GM12878 (cell line): ENCODE data around the gene SETDB1. TPM values are rescaled to one million over a fixed set of nuclear protein-coding genes. Genes with fewer than 3 reads are reported as not detected.

Experiments
- ATAC-seq: fragments of 200-7000 bp; cut with Tn5 transposase; 3 replicates; pipeline ENCODE4 v1.9.1; 2020; ENCODE audit warnings: mild to moderate bottlenecking, moderate library complexity
- BruUV-seq: library from RNA; stranded (reverse); fragments of 400-500 nt; replicated peaks from 2 replicates; lab custom pipeline; 2021; lab: Mats Ljungman, UMichigan
- CTCF ChIA-PET: fragments of 300-600 bp; sonication (Branson Sonifier 250); formaldehyde crosslinking; extraction: SDS; loops from one replicate; lab custom pipeline; 2021; ENCODE audit warnings: inconsistent platforms; lab: Yijun Ruan, JAX
- POLR2A ChIA-PET: fragments of 350-600 bp; formaldehyde crosslinking; extraction: SDS; loops from one replicate; lab custom pipeline; 2021; ENCODE audit warnings: inconsistent platforms; lab: Charles Lee
- RAD21 ChIA-PET: fragments of 300-600 bp; sonication (Branson Sonifier 250); formaldehyde crosslinking; loops from one replicate; lab custom pipeline; 2023; ENCODE audit warnings: antibody characterized with exemption; ENCODE audit not compliant: unreplicated experiment; lab: Charles Lee
- SMC1A ChIA-PET: fragments of 300-600 bp; sonication (Branson Sonifier 250); formaldehyde crosslinking; loops from one replicate; lab custom pipeline; 2023; ENCODE audit not compliant: unreplicated experiment, uncharacterized antibody; lab: Charles Lee
- DNase-seq: peaks from one replicate; pipeline ENCODE4 v3.0.0-alpha.2; 2011; ENCODE audit warnings: low read depth, low spot score
- FAIRE-seq: peaks from 3 replicates; lab custom pipeline; 2011; peaks lifted over from hg19 to GRCh38; lab: Jason Lieb, UNC
- H2AFZ ChIP-seq: 2 replicates; pipeline ENCODE4 v1.6.0; 2011; ENCODE audit warnings: low read depth, low read length, control low read depth; ENCODE audit not compliant: control insufficient read depth
- H3K27ac ChIP-seq: 2 replicates; pipeline ENCODE4 v1.5.1; 2011; ENCODE audit warnings: control low read depth; ENCODE audit not compliant: control insufficient read depth, insufficient read depth
- H3K27me3 ChIP-seq, 2 experiments: replicated peaks in 1 of 2; 2 replicates each; pipeline versions ENCODE4 v1.6.0 to v1.6.1; 2011; ENCODE audit warnings: low read length in 1 of 2; ENCODE audit not compliant: control insufficient read depth in 2 of 2, insufficient read depth in 2 of 2
- H3K36me3 ChIP-seq, 2 experiments: 2 replicates each; pipeline ENCODE4 v1.5.1; 2011; ENCODE audit warnings: low read length in 1 of 2; ENCODE audit not compliant: control insufficient read depth in 2 of 2, insufficient read depth in 2 of 2
- H3K4me1 ChIP-seq: 2 replicates; pipeline ENCODE4 v1.6.1; 2011; ENCODE audit warnings: mild to moderate bottlenecking, low read length, moderate library complexity, mixed read lengths; ENCODE audit not compliant: control insufficient read depth, insufficient read depth
- H3K4me2 ChIP-seq: 2 replicates; pipeline ENCODE4 v1.6.0; 2011; ENCODE audit warnings: control low read depth; ENCODE audit not compliant: control insufficient read depth, insufficient read depth
- H3K4me3 ChIP-seq: fragments of 200-600 bp; sonication (generic); 2 replicates; pipeline ENCODE4 v1.5.1; 2016
- H3K79me2 ChIP-seq: 2 replicates; pipeline ENCODE4 v1.6.0; 2011; ENCODE audit warnings: low read length; ENCODE audit not compliant: control insufficient read depth, insufficient read depth
- H3K9ac ChIP-seq: 2 replicates; pipeline ENCODE4 v1.8.0; 2011; ENCODE audit warnings: low read length, control low read depth, mixed read lengths; ENCODE audit not compliant: control insufficient read depth, insufficient read depth
- H3K9me3 ChIP-seq: replicated peaks from 3 replicates; pipeline ENCODE4 v1.5.1; 2011; ENCODE audit warnings: mild to moderate bottlenecking, low read length; ENCODE audit not compliant: control insufficient read depth, insufficient read depth
- H4K20me1 ChIP-seq: 2 replicates; pipeline ENCODE4 v1.6.0; 2011; ENCODE audit not compliant: control insufficient read depth, insufficient read depth
- BACH1 ChIP-seq: fragments of 450-650 bp; IDR thresholded peaks from 2 replicates; pipeline ENCODE4 v1.6.1; 2017; ENCODE audit warnings: mild to moderate bottlenecking, borderline replicate concordance
- CHD2 ChIP-seq: IDR thresholded peaks from 2 replicates; pipeline ENCODE4 v1.6.1; 2011; ENCODE audit warnings: low read depth, low read length, improper control_type of control experiment, borderline replicate concordance
- E2F4 ChIP-seq: IDR thresholded peaks from 2 replicates; pipeline ENCODE4 v1.6.1; 2012; ENCODE audit warnings: low read depth, low read length, improper control_type of control experiment
- LARP7 ChIP-seq: fragments of 450-650 bp; IDR thresholded peaks from 2 replicates; pipeline ENCODE4 v1.6.1; 2017; ENCODE audit warnings: mild to moderate bottlenecking
- NBN ChIP-seq: fragments of 450-650 bp; IDR thresholded peaks from 2 replicates; pipeline ENCODE4 v1.6.1; 2016
- NFIC ChIP-seq: IDR thresholded peaks from 2 replicates; pipeline ENCODE4 v1.6.1; 2012; ENCODE audit warnings: low read depth, mild to moderate bottlenecking, inconsistent platforms, low read length, moderate library complexity
- NFYB ChIP-seq: IDR thresholded peaks from 2 replicates; pipeline ENCODE4 v1.6.1; 2011; ENCODE audit warnings: low read depth, mild to moderate bottlenecking, low read length, improper control_type of control experiment, moderate library complexity; ENCODE audit not compliant: insufficient read depth
- POLR2AphosphoS5 ChIP-seq: IDR thresholded peaks from 2 replicates; pipeline ENCODE4 v1.6.1; 2011; ENCODE audit warnings: mild to moderate bottlenecking, low read length, inconsistent platforms
- RELB ChIP-seq: fragments of 450-650 bp; IDR thresholded peaks from 2 replicates; pipeline ENCODE4 v1.6.1; 2017; ENCODE audit warnings: low read depth, mild to moderate bottlenecking, moderate library complexity
- ZBTB4 ChIP-seq: fragments of 450-650 bp; formaldehyde crosslinking; IDR thresholded peaks from 2 replicates; pipeline ENCODE4 v1.4.0; 2022; ENCODE audit warnings: mild to moderate bottlenecking, moderate library complexity
- ZNF217 ChIP-seq: fragments of 450-650 bp; IDR thresholded peaks from 2 replicates; pipeline ENCODE4 v1.6.1; 2017; ENCODE audit warnings: antibody characterized with exemption, mild to moderate bottlenecking
- ZNF622 ChIP-seq: fragments of 450-650 bp; IDR thresholded peaks from 2 replicates; pipeline ENCODE4 v1.6.1; 2017; ENCODE audit warnings: mild to moderate bottlenecking, inconsistent platforms
- ZNF687 ChIP-seq: fragments of 450-650 bp; IDR thresholded peaks from 2 replicates; pipeline ENCODE4 v1.6.1; 2017; ENCODE audit warnings: mild to moderate bottlenecking, moderate library complexity
- WGBS: methylation state at CpG from one replicate; pipeline ENCODE4 v1.1.6; 2016; ENCODE audit warnings: low lambda C conversion rate; ENCODE audit not compliant: insufficient replicate concordance, insufficient coverage; ENCODE audit errors: missing lambda C conversion rate; 5-methylcytosine and 5-hydroxymethylcytosine counted together
- in situ Hi-C: fragments of 300-500 bp; cut with MboI; formaldehyde crosslinking; loops from 9 replicates; pipeline ENCODE4 v1.14.3; 2018; ENCODE audit warnings: mixed read lengths
- intact Hi-C: fragments of 100-400 bp; cut with micrococcal nuclease; formaldehyde crosslinking; loops from one replicate; pipeline ENCODE4 v1.14.2; 2022; ENCODE audit not compliant: unreplicated experiment
- polyA plus RNA-seq, 11 experiments: library from polyadenylated mRNA; depleted of rRNA in 4 of 11; unstranded in 6 of 11; stranded (reverse) in 5 of 11; fragments of >200 nt; fragmentation: Nextera tagmentation in 4 of 11; fragmentation: Illumina TruSeq in 1 of 11; extraction: Ambion mirVana in 4 of 11; extraction: Trizol in 1 of 11; gene quantifications; 1 replicate in 1 of 11; 2 replicates in 10 of 11; pipeline versions ENCODE4 v1.2.1 to v1.2.3, GENCODE V29; 2011 to 2016; ENCODE audit warnings: inconsistent platforms in 2 of 11, missing spikeins in 2 of 11, low read depth in 1 of 11
- total RNA-seq, 4 experiments: library from RNA; depleted of rRNA in 3 of 4; stranded (reverse); fragments of >200 nt in 3 of 4; fragmentation: Illumina TruSeq in 1 of 4; extraction: Trizol in 1 of 4; gene quantifications; 2 replicates each; pipeline versions ENCODE4 v1.2.1 to v1.2.3, GENCODE V29; 2013 to 2021

SETDB1 gene
- total and polyA plus RNA-seq, 10 of the 15 experiments (the other 5 are each of a cell fraction or from before 2014, with no cell fraction given), result 14.3 to 56.7 (median 35.7) TPM

- H3K27me3 ChIP-seq, result no peaks in the 10 kb centered on the region
- no peak for FAIRE-seq
- CTCF ChIA-PET, result interaction anchor here (0.6 to 2.4 kb wide), 4 partner anchors 10 to 302 kb away, joined by 3 to 8 read pairs (median 4); no protein-coding TSS in a partner anchor
- RAD21 ChIA-PET, result no interaction called here
- H4K20me1 ChIP-seq, result no peaks in the 10 kb centered on the region
- SMC1A ChIA-PET, result interaction anchor here (1.2 kb wide), 1 partner anchor 15 kb away, joined by 3 read pairs; no protein-coding TSS in a partner anchor
- intact Hi-C loops, result loop anchor here (10.0 kb wide), 2 partner anchors 206 to 346 kb away; partner anchors contain the start of genes CTSS and ENSA
- H3K27ac ChIP-seq, result no peak overlapping the region
- H3K4me3 ChIP-seq, result no peak overlapping the region
- H3K4me2 ChIP-seq, result no peak overlapping the region
- no peak overlapping the region for H2AFZ ChIP-seq
- POLR2A ChIA-PET, result interaction anchor here (0.6 to 1.1 kb wide), 2 partner anchors 9 to 254 kb away, joined by 3 to 4 read pairs; no protein-coding TSS in a partner anchor
- no TSS peak for BruUV-seq
- H3K79me2 ChIP-seq, result peaks cover 39% of the 10 kb centered on the region
- in situ Hi-C loops, result no loop called here
- no peak for DNase-seq
- no peaks in the 10 kb centered on the region for H3K9me3 ChIP-seq
- H3K9ac ChIP-seq, result no peak overlapping the region
- H3K36me3 ChIP-seq, result peaks cover 8 to 12% of the 10 kb centered on the region in 2 experiments
- WGBS, result 83% methylated on average over 11 of the region's 11 CpGs
- no peak for ATAC-seq
- peaks cover 7% of the 10 kb centered on the region; the same call in 1 of the 2 replicates for H3K4me1 ChIP-seq
- no peak for TF ChIP-seq NFIC
- no peak for TF ChIP-seq NFYB
- TF ChIP-seq ZNF622, result no peak
- no peak for TF ChIP-seq ZNF217
- no peak for TF ChIP-seq NBN
- no peak for TF ChIP-seq POLR2AphosphoS5
- TF ChIP-seq CHD2, result no peak
- no peak for TF ChIP-seq RELB
- no peak for TF ChIP-seq E2F4
- no peak for TF ChIP-seq LARP7
- no peak for TF ChIP-seq BACH1
- no peak for TF ChIP-seq ZNF687
- TF ChIP-seq ZBTB4 (CRISPR knock-in tag), result no peak
Measured at GRCh38 chr1:150970808-150971582, 44.8 kb downstream of the SETDB1 start.
